HepG2 (cell line): Measurements from ENCODE around the gene HLA-DOA. TPM values are rescaled to one million over a fixed set of nuclear protein-coding genes. Genes with fewer than 3 reads are reported as not detected.
A peak's percentile ranks its signal among the peaks of the same experiment; 100 is the strongest.

ENCODE experiments used
- BCL3 ChIP-seq: sonication (generic); formaldehyde crosslinking; IDR thresholded peaks from 2 replicates; pipeline ENCODE4 v1.5.1; 2020; ENCODE audit warnings: mild to moderate bottlenecking, missing genetic modification reagents, moderate library complexity
- CREB3 ChIP-seq: sonication (generic); formaldehyde crosslinking; IDR thresholded peaks from 2 replicates; pipeline ENCODE4 v1.5.0; 2020; ENCODE audit warnings: missing genetic modification reagents
- FOXP4 ChIP-seq: sonication (generic); formaldehyde crosslinking; IDR thresholded peaks from 2 replicates; pipeline ENCODE4 v1.4.0; 2020; ENCODE audit warnings: missing genetic modification reagents
- KDM5A ChIP-seq: fragments of 200-600 bp; sonication (generic); IDR thresholded peaks from 2 replicates; pipeline ENCODE4 v1.7.0; 2018; ENCODE audit warnings: antibody characterized with exemption, mild to moderate bottlenecking, low read length, borderline replicate concordance
- MIER2 ChIP-seq: IDR thresholded peaks from 2 replicates; pipeline ENCODE4 v1.6.1; 2016; ENCODE audit warnings: missing biosample characterization, missing genetic modification reagents
- MNT ChIP-seq: fragments of 450-650 bp; IDR thresholded peaks from 2 replicates; pipeline ENCODE4 v1.6.1; 2016
- PRPF4 ChIP-seq: fragments of 200-400 bp; formaldehyde crosslinking; IDR thresholded peaks from 2 replicates; pipeline ENCODE4 v1.6.1; 2016; ENCODE audit warnings: low read length, low read depth; ENCODE audit not compliant: poor library complexity, severe bottlenecking
- SAFB2 ChIP-seq: sonication (generic); formaldehyde crosslinking; IDR thresholded peaks from 2 replicates; pipeline ENCODE4 v1.5.1; 2020; ENCODE audit warnings: missing genetic modification reagents, low read depth, mild to moderate bottlenecking, borderline replicate concordance
- TARDBP ChIP-seq: sonication (generic); formaldehyde crosslinking; IDR thresholded peaks from 2 replicates; pipeline ENCODE4 v1.8.0; 2022; ENCODE audit warnings: mild to moderate bottlenecking, missing genetic modification reagents
- TMF1 ChIP-seq: sonication (generic); formaldehyde crosslinking; IDR thresholded peaks from 2 replicates; pipeline ENCODE4 v1.8.1; 2022; ENCODE audit warnings: low read depth, missing genetic modification reagents
- TRIM22 ChIP-seq: fragments of 450-650 bp; IDR thresholded peaks from 2 replicates; pipeline ENCODE4 v1.6.1; 2017
- USF2 ChIP-seq, 2 experiments: sonication (generic) in 1 of 2; formaldehyde crosslinking in 1 of 2; IDR thresholded peaks; 2 replicates each; pipeline versions ENCODE4 v1.5.1 to v1.6.1; 2011 to 2020; ENCODE audit warnings: borderline replicate concordance in 1 of 2, low read depth in 1 of 2, low read length in 1 of 2, mild to moderate bottlenecking in 1 of 2, missing genetic modification reagents in 1 of 2, moderate library complexity in 1 of 2
- ZNF3 ChIP-seq: IDR thresholded peaks from 2 replicates; pipeline ENCODE4 v1.7.0; 2017; ENCODE audit warnings: inconsistent platforms
- ZNF589 ChIP-seq: sonication (generic); formaldehyde crosslinking; conservative IDR thresholded peaks from 2 replicates; pipeline ENCODE4 v1.8.0; 2022; ENCODE audit warnings: mild to moderate bottlenecking, moderate library complexity, missing genetic modification reagents
- polyA plus RNA-seq, 8 experiments: library from polyadenylated mRNA; depleted of rRNA in 3 of 8; stranded (reverse) in 7 of 8; unstranded in 1 of 8; fragments of >200 nt; fragmentation: Illumina TruSeq in 4 of 8; extraction: Trizol in 4 of 8; gene quantifications; 2 replicates each; pipeline versions ENCODE4 v1.2.1 to v1.2.3, GENCODE V29; 2011 to 2016; ENCODE audit warnings: low read depth in 4 of 8, missing spikeins in 1 of 8, mixed read lengths in 1 of 8; ENCODE audit not compliant: insufficient read depth in 1 of 8
- total RNA-seq, 5 experiments: library from RNA; depleted of rRNA; stranded (reverse); fragments of >200 nt; fragmentation: Illumina TruSeq; extraction: Trizol; gene quantifications; 2 replicates each; pipeline ENCODE4 v1.2.3, GENCODE V29; 2016; ENCODE audit warnings: low read depth in 1 of 5

The HLA-DOA gene
- total and polyA plus RNA-seq, 2 of the 13 experiments (the other 11 are each of a cell fraction or from before 2014, with no cell fraction given) = 0.03 to 0.09 TPM

- TF ChIP-seq USF2 (IDR thresholded peaks at IDR 0.05; ENCODE audit: low read depth, low read length) (no peak), USF2 (CRISPR knock-in tag; IDR thresholded peaks at IDR 0.05; ENCODE audit: borderline replicate concordance) (no peak), MNT (no peak), ZNF589 (CRISPR knock-in tag) (peak; percentile 50; the same call in 1 of the 2 replicates), TMF1 (no peak), TRIM22 (no peak), CREB3 (CRISPR knock-in tag) (no peak), KDM5A (no peak), PRPF4 (peak; percentile 79), FOXP4 (CRISPR knock-in tag) (no peak), ZNF3 (CRISPR knock-in tag) (no peak), MIER2 (CRISPR knock-in tag) (no peak), SAFB2 (CRISPR knock-in tag) (no peak), BCL3 (no peak), TARDBP (CRISPR knock-in tag) (no peak)
Observed at GRCh38 chr6:32970413-32971241, 38.8 kb downstream of the HLA-DOA start (continued).
